HEK293 (cell line): ENCODE measurements around the gene ACBD3.

ENCODE experiments used
- CTCF ChIA-PET: fragments of 350-600 bp; formaldehyde crosslinking; extraction: SDS; loops from one replicate; lab custom pipeline; 2021; ENCODE audit warnings: antibody characterized with exemption; lab: Yijun Ruan, JAX
- POLR2A ChIA-PET: fragments of 300-600 bp; formaldehyde crosslinking; extraction: SDS; loops from one replicate; lab custom pipeline; 2020; ENCODE audit warnings: antibody characterized with exemption, inconsistent platforms; lab: Yijun Ruan, JAX
- H3K27ac ChIP-seq: fragments of 200-500 bp; sonication (Bioruptor generic); 2 replicates; pipeline ENCODE4 v1.5.1; 2014; ENCODE audit warnings: low read depth, low read length, control low read depth, inconsistent platforms; ENCODE audit errors: extremely low read depth
- H3K36me3 ChIP-seq, 2 experiments: fragments of 200-500 bp in 1 of 2; sonication (Bioruptor generic) in 1 of 2; 1 replicate in 1 of 2; 2 replicates in 1 of 2; pipeline ENCODE4 v1.5.1; 2014 to 2017; ENCODE audit warnings: inconsistent platforms in 2 of 2, low read length in 2 of 2; ENCODE audit not compliant: control insufficient read depth in 2 of 2, insufficient read depth in 1 of 2
- H3K4me1 ChIP-seq: fragments of 200-500 bp; sonication (Bioruptor generic); 2 replicates; pipeline ENCODE4 v1.5.1; 2014; ENCODE audit warnings: mild to moderate bottlenecking, low read length, inconsistent platforms; ENCODE audit not compliant: control insufficient read depth, insufficient read depth
- H3K4me3 ChIP-seq: 2 replicates; pipeline ENCODE4 v1.5.1; 2011; ENCODE audit warnings: low read depth, mild to moderate bottlenecking, control low read depth, low read length, moderate library complexity
- H3K9me3 ChIP-seq: fragments of 200-500 bp; sonication (Bioruptor generic); 2 replicates; pipeline ENCODE4 v1.5.1; 2014; ENCODE audit warnings: low read depth, low read length, inconsistent platforms; ENCODE audit not compliant: control insufficient read depth, insufficient read depth
- EGR2 ChIP-seq: fragments of 450-650 bp; formaldehyde crosslinking; IDR thresholded peaks from 2 replicates; pipeline ENCODE4 v1.5.1; 2016; ENCODE audit warnings: low read depth, missing biosample characterization, missing genetic modification characterization
- GLIS1 ChIP-seq: fragments of 450-650 bp; formaldehyde crosslinking; IDR thresholded peaks from 2 replicates; pipeline ENCODE4 v1.5.1; 2016; ENCODE audit warnings: missing biosample characterization, missing genetic modification characterization
- GLIS2 ChIP-seq: fragments of 450-650 bp; formaldehyde crosslinking; IDR thresholded peaks from 2 replicates; pipeline ENCODE4 v1.5.1; 2016; ENCODE audit warnings: missing biosample characterization, missing genetic modification characterization
- IKZF3 ChIP-seq: fragments of 450-650 bp; IDR thresholded peaks from 2 replicates; pipeline ENCODE4 v1.5.0; 2018; ENCODE audit warnings: missing biosample characterization, mild to moderate bottlenecking, missing genetic modification characterization, moderate library complexity
- MZF1 ChIP-seq: fragments of 450-650 bp; formaldehyde crosslinking; IDR thresholded peaks from 2 replicates; pipeline ENCODE4 v1.5.1; 2017; ENCODE audit warnings: missing biosample characterization, missing genetic modification characterization, borderline replicate concordance
- PRDM1 ChIP-seq: fragments of 450-650 bp; formaldehyde crosslinking; IDR thresholded peaks from 2 replicates; pipeline ENCODE4; 2016; ENCODE audit warnings: missing biosample characterization, missing genetic modification characterization
- REST ChIP-seq: fragments of 450-650 bp; formaldehyde crosslinking; IDR thresholded peaks from 2 replicates; pipeline ENCODE4 v1.5.1; 2016; ENCODE audit warnings: missing biosample characterization, missing genetic modification characterization
- SCRT1 ChIP-seq: fragments of 450-650 bp; formaldehyde crosslinking; IDR thresholded peaks from 2 replicates; pipeline ENCODE4 v1.5.1; 2016; ENCODE audit warnings: missing biosample characterization, missing genetic modification characterization, borderline replicate concordance
- SCRT2 ChIP-seq: fragments of 450-650 bp; formaldehyde crosslinking; IDR thresholded peaks from 2 replicates; pipeline ENCODE4 v1.5.1; 2016; ENCODE audit warnings: missing biosample characterization, missing genetic modification characterization
- ZFHX2 ChIP-seq: fragments of 450-650 bp; formaldehyde crosslinking; conservative IDR thresholded peaks from 2 replicates; pipeline ENCODE4 v1.5.1; 2016; ENCODE audit warnings: missing biosample characterization, missing genetic modification characterization
- ZNF169 ChIP-seq: fragments of 450-650 bp; formaldehyde crosslinking; IDR thresholded peaks from 2 replicates; pipeline ENCODE4 v1.5.1; 2016; ENCODE audit warnings: missing biosample characterization, missing genetic modification characterization
- ZNF184 ChIP-seq: fragments of 450-650 bp; IDR thresholded peaks from 2 replicates; pipeline ENCODE4 v1.5.1; 2018; ENCODE audit warnings: missing biosample characterization, mild to moderate bottlenecking, missing genetic modification characterization
- ZNF335 ChIP-seq: fragments of 450-650 bp; formaldehyde crosslinking; conservative IDR thresholded peaks from 2 replicates; pipeline ENCODE4 v1.5.1; 2016; ENCODE audit warnings: missing biosample characterization, missing genetic modification characterization
- ZNF558 ChIP-seq: fragments of 450-650 bp; formaldehyde crosslinking; IDR thresholded peaks from 2 replicates; pipeline ENCODE4 v1.5.1; 2016; ENCODE audit warnings: missing biosample characterization, missing genetic modification characterization
- ZNF600 ChIP-seq: fragments of 450-650 bp; formaldehyde crosslinking; IDR thresholded peaks from 2 replicates; pipeline ENCODE4 v1.5.1; 2016; ENCODE audit warnings: missing biosample characterization, missing genetic modification characterization
- ZNF639 ChIP-seq: fragments of 450-650 bp; formaldehyde crosslinking; IDR thresholded peaks from 2 replicates; pipeline ENCODE4 v1.5.1; 2016; ENCODE audit warnings: missing biosample characterization, missing genetic modification characterization
- ZNF645 ChIP-seq: fragments of 450-650 bp; formaldehyde crosslinking; IDR thresholded peaks from 2 replicates; pipeline ENCODE4; 2016; ENCODE audit warnings: missing biosample characterization, missing genetic modification characterization

The ACBD3 gene

GRCh38 chr1:226111883-226112261 lies 74.7 kb downstream of the ACBD3 start:
- CTCF ChIA-PET: interaction anchor here (0.6 to 5.0 kb wide), 7 partner anchors 8 to 1943 kb away, joined by 3 to 39 read pairs (median 6); no protein-coding TSS in a partner anchor
- no peak overlapping the region for H3K27ac ChIP-seq
- peaks cover 13% of the 10 kb centered on the region for H3K4me1 ChIP-seq
- H3K4me3 ChIP-seq: no peak overlapping the region
- no peaks in the 10 kb centered on the region for H3K9me3 ChIP-seq
- TF ChIP-seq ZNF639 (tag by site-specific recombination): no peak
- TF ChIP-seq EGR2 (tag by site-specific recombination): peak; percentile 52
- no peak for TF ChIP-seq ZNF645 (tag by site-specific recombination)
- TF ChIP-seq ZNF335 (tag by site-specific recombination): no peak; the same call in 1 of the 2 replicates
- no peak for TF ChIP-seq PRDM1 (tag by site-specific recombination)
- TF ChIP-seq ZFHX2 (tag by site-specific recombination): peak; percentile 64; the same call in 1 of the 2 replicates
- TF ChIP-seq ZNF600 (tag by site-specific recombination): peak; percentile 67
- TF ChIP-seq ZNF169 (tag by site-specific recombination): no peak
- POLR2A ChIA-PET: interaction anchor here (0.6 to 5.0 kb wide), 6 partner anchors 9 to 188 kb away, joined by 4 to 42 read pairs (median 8); partner anchors contain the start of genes H3-3A, PYCR2 and SDE2
- H3K36me3 ChIP-seq: no peaks in the 10 kb centered on the region

- peak overlapping the region; percentile 58 for H3K4me3 ChIP-seq
- H3K36me3 ChIP-seq: no peaks in the 10 kb centered on the region
- POLR2A ChIA-PET: interaction anchor here (0.5 to 5.0 kb wide), 14 partner anchors 7 to 332 kb away, joined by 3 to 42 read pairs (median 6); partner anchors contain the start of genes H3-3A, LIN9, PYCR2 and SDE2
- 0 out of 2 replicates have a peak, but pooled peaks have one; percentile 17 for TF ChIP-seq ZNF558 (tag by site-specific recombination)
- TF ChIP-seq MZF1 (tag by site-specific recombination): peak; percentile 16; the same call in 1 of the 2 replicates
- TF ChIP-seq ZNF639 (tag by site-specific recombination): no peak
- peak; percentile 95 for TF ChIP-seq SCRT2 (tag by site-specific recombination)
- TF ChIP-seq IKZF3 (tag by site-specific recombination): 0 out of 2 replicates have a peak, but pooled peaks have one; percentile 7
- peak; percentile 95 for TF ChIP-seq SCRT1 (tag by site-specific recombination)
- no peak for TF ChIP-seq GLIS2 (tag by site-specific recombination)
- peak; percentile 74 for TF ChIP-seq REST (tag by site-specific recombination)
- TF ChIP-seq ZNF184 (tag by site-specific recombination): no peak
- TF ChIP-seq PRDM1 (tag by site-specific recombination): 0 out of 2 replicates have a peak, but pooled peaks have one; percentile 44
- TF ChIP-seq GLIS1 (tag by site-specific recombination): peak; percentile 72
- peak; percentile 4; the same call in 1 of the 2 replicates for TF ChIP-seq ZNF335 (tag by site-specific recombination)
- CTCF ChIA-PET: interaction anchor here (0.6 to 5.0 kb wide), 8 partner anchors 8 to 192 kb away, joined by 3 to 39 read pairs (median 6); no protein-coding TSS in a partner anchor
- peak overlapping the region; percentile 89; the same call in 1 of the 2 replicates for H3K27ac ChIP-seq
- no peaks in the 10 kb centered on the region for H3K9me3 ChIP-seq
- peaks cover 13% of the 10 kb centered on the region for H3K4me1 ChIP-seq
Observed at GRCh38 chr1:226111098-226111882, 75.3 kb downstream of the ACBD3 start.
